CD4-positive, alpha-beta T cell (primary cell): ENCODE measurements around the gene NTN4. TPM values are rescaled to one million over a fixed set of nuclear protein-coding genes. Genes with fewer than 3 reads are reported as not detected.
"Not testable (repeated sequence)": the region's sequence is repeated elsewhere in the genome, so short reads cannot be mapped to it uniquely, and the experiment has no call there.

Source experiments
- ATAC-seq: fragments of 200-7000 bp; cut with Tn5 transposase; one replicate; pipeline ENCODE4 v1.10.0; 2022; ENCODE audit warnings: mild to moderate bottlenecking; ENCODE audit not compliant: poor library complexity
- CTCF ChIA-PET: fragments of 350-600 bp; sonication (Branson Sonifier 250); formaldehyde crosslinking; loops from one replicate; lab custom pipeline; 2021; ENCODE audit warnings: antibody characterized with exemption, inconsistent platforms; lab: Charles Lee
- POLR2A ChIA-PET: fragments of 350-600 bp; sonication (Branson Sonifier 250); formaldehyde crosslinking; loops from one replicate; lab custom pipeline; 2021; ENCODE audit warnings: antibody characterized with exemption, inconsistent platforms; lab: Charles Lee
- DNase-seq, 14 experiments: peaks; one replicate each; pipeline ENCODE4 v3.0.0-alpha.2; 2013 to 2020; ENCODE audit warnings: mixed read lengths in 2 of 14
- H3K27ac ChIP-seq, 2 donors: one replicate each; pipeline versions ENCODE4 v1.5.1 to v1.7.0; 2013; ENCODE audit warnings: low read length in 2 of 2, low read depth in 1 of 2, mild to moderate bottlenecking in 1 of 2
- H3K27me3 ChIP-seq, 2 experiments: 1 replicate in 1 of 2; 2 replicates in 1 of 2; pipeline versions ENCODE4 v1.6.1 to v1.7.0; 2013; ENCODE audit warnings: low read length in 2 of 2, control low read depth in 1 of 2, mild to moderate bottlenecking in 1 of 2, moderate library complexity in 1 of 2; ENCODE audit not compliant: insufficient read depth in 2 of 2, control insufficient read depth in 1 of 2
- H3K36me3 ChIP-seq: one replicate; pipeline ENCODE4 v1.6.1; 2013; ENCODE audit warnings: low read length, control low read depth; ENCODE audit not compliant: insufficient read depth
- H3K4me1 ChIP-seq: one replicate; pipeline ENCODE4 v1.6.1; 2013; ENCODE audit warnings: low read length, control low read depth; ENCODE audit not compliant: insufficient read depth
- H3K4me3 ChIP-seq: one replicate; pipeline ENCODE4 v1.5.1; 2013; ENCODE audit warnings: mild to moderate bottlenecking, low read length, moderate library complexity
- H3K9me3 ChIP-seq, 2 experiments: 1 replicate in 1 of 2; 2 replicates in 1 of 2; pipeline versions ENCODE4 v1.6.1 to v1.7.0; 2013; ENCODE audit warnings: low read length in 2 of 2, mild to moderate bottlenecking in 2 of 2, control low read depth in 1 of 2, moderate library complexity in 1 of 2; ENCODE audit not compliant: control insufficient read depth in 1 of 2, insufficient read depth in 1 of 2
- H3K27ac Mint-ChIP-seq: one replicate; pipeline ENCODE4 v1.8.0; 2020; ENCODE audit warnings: mixed read lengths
- H3K27me3 Mint-ChIP-seq: one replicate; pipeline ENCODE4 v1.8.0; 2021; ENCODE audit warnings: mixed read lengths
- H3K36me3 Mint-ChIP-seq: one replicate; pipeline ENCODE4 v1.8.0; 2021; ENCODE audit warnings: low read depth, mixed read lengths
- H3K4me1 Mint-ChIP-seq: one replicate; pipeline ENCODE4 v1.8.0; 2021; ENCODE audit warnings: low read depth, mixed read lengths
- H3K4me3 Mint-ChIP-seq: one replicate; pipeline ENCODE4 v1.8.0; 2020; ENCODE audit warnings: mild to moderate bottlenecking, mixed read lengths
- H3K9me3 Mint-ChIP-seq: one replicate; pipeline ENCODE4 v1.8.0; 2020; ENCODE audit warnings: mixed read lengths
- intact Hi-C, 2 experiments: fragments of 100-400 bp; cut with DNase I in 1 of 2; cut with micrococcal nuclease in 1 of 2; formaldehyde crosslinking; loops; one replicate each; pipeline versions ENCODE4 v1.15.1 to v1.9.0; 2023 to 2025; cut with DNase I, micrococcal nuclease
- total RNA-seq, 174 experiments: library from RNA in 2 of 174; stranded (reverse) in 2 of 174; gene quantifications; one replicate each; pipeline ENCODE4 v1.2.3 and lab custom pipeline; 2021 to 2026
- TF ChIP-seq, protein P1 (sequence below): fragments of 200-600 bp; IDR thresholded peaks from one replicate; pipeline ENCODE4 v1.8.0; 2022; ENCODE audit warnings: antibody characterized with exemption, mild to moderate bottlenecking

Gene NTN4
- total RNA-seq, 2 experiments from 2014 or later: 0.47 to 0.71 TPM

DNA sequence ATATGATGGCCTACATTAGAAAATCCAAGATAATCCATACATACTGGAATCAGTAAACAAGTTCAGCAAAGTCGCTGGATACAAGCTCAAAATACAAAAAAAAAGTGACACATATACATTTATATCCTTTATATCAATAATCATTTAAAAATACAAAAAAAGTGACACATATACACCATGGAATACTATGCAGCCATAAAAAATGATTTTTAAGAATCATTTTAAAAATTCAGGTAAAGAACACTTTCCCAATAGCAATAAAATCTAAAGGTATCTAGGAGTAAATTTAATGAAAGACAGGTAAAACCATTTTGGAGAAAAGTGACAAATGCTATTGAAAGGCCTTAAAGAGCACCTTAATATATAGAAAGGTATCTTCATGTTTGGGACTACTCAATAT, 111.9 kb downstream of the NTN4 start:
- DNase-seq: no peak
- CTCF ChIA-PET: interaction anchor here (0.9 kb wide), 1 partner anchor 9 kb away, joined by 3 read pairs; no protein-coding TSS in a partner anchor

DNA sequence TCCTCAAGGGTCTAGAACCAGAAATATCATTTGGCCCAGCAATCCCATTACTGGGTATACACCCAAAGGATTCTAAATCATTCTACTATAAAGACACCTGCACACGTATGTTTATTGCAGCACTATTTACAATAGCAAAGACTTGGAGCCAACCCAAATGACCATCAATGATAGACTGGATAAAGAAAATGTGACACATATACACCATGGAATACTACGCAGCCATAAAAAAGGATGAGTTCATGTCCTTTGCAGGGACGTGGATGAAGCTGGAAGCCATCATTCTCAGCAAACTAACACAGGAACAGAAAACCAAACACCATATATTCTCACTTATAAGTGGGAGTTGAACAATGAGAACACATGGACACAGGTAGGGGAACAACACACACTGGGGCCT, 112.8 kb downstream of the NTN4 start:
- H3K36me3 ChIP-seq, ATAC-seq, POLR2A ChIA-PET, H3K4me1 ChIP-seq, H3K9me3 Mint-ChIP-seq, H3K4me1 Mint-ChIP-seq, H3K27me3 ChIP-seq, H3K36me3 Mint-ChIP-seq, H3K4me3 Mint-ChIP-seq, H3K27ac ChIP-seq, H3K4me3 ChIP-seq, H3K27me3 Mint-ChIP-seq, DNase-seq, H3K9me3 ChIP-seq, H3K27ac Mint-ChIP-seq, CTCF ChIA-PET, intact Hi-C loops: not testable (repeated sequence)

More for the DNA sequence above, 111.9 kb downstream of the NTN4 start:
- POLR2A ChIA-PET: no interaction called here
- Mint-ChIP-seq H3K4me3 (no peak overlapping the region), H3K27me3 (peaks cover 5% of the 10 kb centered on the region), H3K27ac (no peak overlapping the region), H3K36me3 (no peaks in the 10 kb centered on the region), H3K4me1 (no peaks in the 10 kb centered on the region), H3K9me3 (peaks cover 2% of the 10 kb centered on the region)
- H3K36me3 ChIP-seq: no peaks in the 10 kb centered on the region
- no peak overlapping the region for H3K4me3 ChIP-seq
- no peaks in the 10 kb centered on the region for H3K9me3 ChIP-seq
- H3K27me3 ChIP-seq: no peaks in the 10 kb centered on the region
- ATAC-seq: no peak
- intact Hi-C loops: no loop called here
- no peak overlapping the region for H3K27ac ChIP-seq
- no peaks in the 10 kb centered on the region for H3K4me1 ChIP-seq
- TF ChIP-seq, protein P1, sequence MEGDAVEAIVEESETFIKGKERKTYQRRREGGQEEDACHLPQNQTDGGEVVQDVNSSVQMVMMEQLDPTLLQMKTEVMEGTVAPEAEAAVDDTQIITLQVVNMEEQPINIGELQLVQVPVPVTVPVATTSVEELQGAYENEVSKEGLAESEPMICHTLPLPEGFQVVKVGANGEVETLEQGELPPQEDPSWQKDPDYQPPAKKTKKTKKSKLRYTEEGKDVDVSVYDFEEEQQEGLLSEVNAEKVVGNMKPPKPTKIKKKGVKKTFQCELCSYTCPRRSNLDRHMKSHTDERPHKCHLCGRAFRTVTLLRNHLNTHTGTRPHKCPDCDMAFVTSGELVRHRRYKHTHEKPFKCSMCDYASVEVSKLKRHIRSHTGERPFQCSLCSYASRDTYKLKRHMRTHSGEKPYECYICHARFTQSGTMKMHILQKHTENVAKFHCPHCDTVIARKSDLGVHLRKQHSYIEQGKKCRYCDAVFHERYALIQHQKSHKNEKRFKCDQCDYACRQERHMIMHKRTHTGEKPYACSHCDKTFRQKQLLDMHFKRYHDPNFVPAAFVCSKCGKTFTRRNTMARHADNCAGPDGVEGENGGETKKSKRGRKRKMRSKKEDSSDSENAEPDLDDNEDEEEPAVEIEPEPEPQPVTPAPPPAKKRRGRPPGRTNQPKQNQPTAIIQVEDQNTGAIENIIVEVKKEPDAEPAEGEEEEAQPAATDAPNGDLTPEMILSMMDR: no peak

DNA sequence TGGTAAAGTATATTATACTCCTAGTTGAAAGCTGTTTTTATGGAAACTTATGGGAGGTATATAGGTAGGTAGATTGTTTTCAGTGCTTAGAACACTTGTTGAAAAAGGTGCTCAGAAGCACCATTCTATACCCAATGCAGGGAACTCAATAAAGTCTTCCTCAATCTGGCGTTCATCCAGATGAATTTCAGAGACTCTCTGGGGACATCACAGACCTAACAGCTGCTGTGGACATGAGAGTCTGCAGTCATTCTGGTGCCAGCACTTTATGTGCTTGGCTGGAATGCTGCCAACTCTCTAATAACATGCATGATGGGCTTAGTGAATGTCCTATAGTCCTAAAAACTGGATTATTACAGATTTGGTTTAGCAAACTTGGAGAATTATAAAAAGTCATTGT, 115.9 kb downstream of the NTN4 start:
- H3K27ac ChIP-seq: no peak overlapping the region
- no peaks in the 10 kb centered on the region for H3K27me3 ChIP-seq
- Mint-ChIP-seq H3K27me3 (peaks cover 5% of the 10 kb centered on the region), H3K36me3 (no peaks in the 10 kb centered on the region), H3K9me3 (peaks cover 2% of the 10 kb centered on the region), H3K27ac (no peak overlapping the region), H3K4me3 (no peak overlapping the region), H3K4me1 (no peaks in the 10 kb centered on the region)
- H3K36me3 ChIP-seq: no peaks in the 10 kb centered on the region
- ATAC-seq: no peak
- TF ChIP-seq, protein P1: no peak
- POLR2A ChIA-PET: no interaction called here
- CTCF ChIA-PET: no interaction called here
- H3K4me1 ChIP-seq: no peaks in the 10 kb centered on the region
- H3K9me3 ChIP-seq: no peaks in the 10 kb centered on the region
- intact Hi-C loops: no loop called here
- no peak for DNase-seq
- H3K4me3 ChIP-seq: no peak overlapping the region

DNA sequence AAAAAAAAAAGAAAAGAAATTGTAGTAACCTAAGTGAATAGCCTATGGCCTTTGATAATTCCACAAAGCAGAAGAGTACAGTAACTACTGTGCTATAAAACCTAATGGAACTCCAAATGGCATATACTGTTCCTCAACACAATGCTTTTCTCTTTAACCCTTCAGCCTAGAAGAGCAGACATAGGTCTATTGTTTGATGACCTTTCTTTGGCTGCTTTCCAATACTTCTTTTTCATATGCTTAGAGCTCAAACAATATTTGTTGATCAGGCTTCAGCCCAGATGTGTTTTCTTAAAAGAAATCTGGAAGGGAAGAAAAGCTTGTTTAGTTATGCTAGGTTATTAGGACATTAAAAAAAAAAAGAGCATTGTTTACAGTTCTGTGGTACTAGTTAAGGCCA, 116.4 kb downstream of the NTN4 start:
- CTCF ChIA-PET: no interaction called here
- Histone ChIP-seq H3K4me1 (no peaks in the 10 kb centered on the region), H3K4me3 (no peak overlapping the region), H3K9me3 (no peaks in the 10 kb centered on the region), H3K27me3 (no peaks in the 10 kb centered on the region), H3K36me3 (no peaks in the 10 kb centered on the region), H3K27ac (no peak overlapping the region)
- POLR2A ChIA-PET: no interaction called here
- peaks cover 2% of the 10 kb centered on the region for H3K9me3 Mint-ChIP-seq
- TF ChIP-seq, protein P1: no peak
- H3K27me3 Mint-ChIP-seq: peaks cover 5% of the 10 kb centered on the region
- ATAC-seq (no peak), DNase-seq (no peak)
- H3K4me3 Mint-ChIP-seq: no peak overlapping the region
- no peak overlapping the region for H3K27ac Mint-ChIP-seq
- intact Hi-C loops: no loop called here
- H3K36me3 Mint-ChIP-seq: no peaks in the 10 kb centered on the region
- no peaks in the 10 kb centered on the region for H3K4me1 Mint-ChIP-seq
